Ascending aorta (tissue), 2 donors: ENCODE data around the gene SULT1C3. TPM values are rescaled to one million over a fixed set of nuclear protein-coding genes. Genes with fewer than 3 reads are reported as not detected.
"Not testable (repeated sequence)": the region's sequence is repeated elsewhere in the genome, so short reads cannot be mapped to it uniquely, and the experiment has no call there.

Experiments
- DNase-seq, 2 donors: peaks; one replicate each; pipeline ENCODE4 v3.0.0-alpha.2; 2019; ENCODE audit warnings: low spot score in 2 of 2
- H3K27ac ChIP-seq, 2 donors: fragments of 200-600 bp; sonication (generic); one replicate each; pipeline ENCODE4 v1.5.1; 2016 to 2017; ENCODE audit warnings: mild to moderate bottlenecking in 1 of 2
- H3K27me3 ChIP-seq: fragments of 200-600 bp; sonication (generic); one replicate; pipeline ENCODE4 v1.5.1; 2017
- H3K36me3 ChIP-seq, 2 donors: fragments of 200-600 bp; sonication (generic); one replicate each; pipeline ENCODE4 v1.5.1; 2016
- H3K4me1 ChIP-seq, 2 donors: fragments of 200-600 bp; sonication (generic); one replicate each; pipeline ENCODE4 v1.5.1; 2016 to 2017; ENCODE audit warnings: mild to moderate bottlenecking in 1 of 2
- H3K4me3 ChIP-seq, 2 donors: fragments of 200-600 bp; sonication (generic); one replicate each; pipeline ENCODE4 v1.5.1; 2016 to 2017; ENCODE audit warnings: mild to moderate bottlenecking in 1 of 2
- H3K9me3 ChIP-seq, 2 donors: fragments of 200-600 bp; sonication (generic); one replicate each; pipeline ENCODE4 v1.5.1; 2016
- CTCF ChIP-seq, 3 experiments: fragments of 200-600 bp in 2 of 3; fragments of 450-650 bp in 1 of 3; sonication (generic) in 2 of 3; IDR thresholded peaks; one replicate each; pipeline ENCODE4 v1.5.1; 2016 to 2019; ENCODE audit warnings: antibody characterized with exemption in 3 of 3, mild to moderate bottlenecking in 1 of 3, moderate library complexity in 1 of 3
- intact Hi-C: fragments of 100-400 bp; cut with DNase I; formaldehyde crosslinking; loops from one replicate; pipeline ENCODE4 v1.15.1; 2023
- total RNA-seq: library from RNA; depleted of rRNA; stranded (reverse); fragments of >200 nt; gene quantifications from one replicate; pipeline ENCODE4 v1.1.0, GENCODE V29; 2016

Gene SULT1C3
- total RNA-seq, 1 donor from 2014 or later, result not detected

GRCh38 chr2:108270768-108271506, 31.2 kb downstream of the SULT1C3 start:
- intact Hi-C loops, result no loop called here
- peaks cover 2 to 4% of the 10 kb centered on the region in 2 donors for H3K4me1 ChIP-seq
- H3K27me3 ChIP-seq, result no peaks in the 10 kb centered on the region
- H3K9me3 ChIP-seq, result no peaks in the 10 kb centered on the region
- H3K27ac ChIP-seq, result peak overlapping the region; percentile 29 to 53
- H3K4me3 ChIP-seq, result no peak overlapping the region
- DNase-seq, result no peak
- no peak for TF ChIP-seq CTCF (IDR thresholded peaks at IDR 0.05)
- no peaks in the 10 kb centered on the region for H3K36me3 ChIP-seq

GRCh38 chr2:108271691-108272253, 32.0 kb downstream of the SULT1C3 start:
- Histone ChIP-seq H3K27ac (peak overlapping the region; percentile 29 to 53), H3K36me3 (no peaks in the 10 kb centered on the region), H3K9me3 (no peaks in the 10 kb centered on the region), H3K27me3 (no peaks in the 10 kb centered on the region), H3K4me1 (peaks cover 2 to 4% of the 10 kb centered on the region in 2 donors), H3K4me3 (peak overlapping the region; percentile 20 to 54)
- no peak for DNase-seq
- TF ChIP-seq CTCF (IDR thresholded peaks at IDR 0.05), result no peak
- intact Hi-C loops, result no loop called here

- no peaks in the 10 kb centered on the region for H3K27me3 ChIP-seq
- H3K4me1 ChIP-seq, result no peaks in the 10 kb centered on the region
- H3K9me3 ChIP-seq, result no peaks in the 10 kb centered on the region
- H3K36me3 ChIP-seq, result no peaks in the 10 kb centered on the region
- intact Hi-C loops, result no loop called here
- no peak for TF ChIP-seq CTCF (IDR thresholded peaks at IDR 0.05)
- no peak overlapping the region for H3K4me3 ChIP-seq
- DNase-seq, result no peak
- no peak overlapping the region for H3K27ac ChIP-seq
These were observed 38.9 kb downstream of the SULT1C3 start for GRCh38 chr2:108278631-108279030.

- TF ChIP-seq CTCF (IDR thresholded peaks at IDR 0.05), result no peak
- no peak overlapping the region for H3K27ac ChIP-seq
- H3K27me3 ChIP-seq, result no peaks in the 10 kb centered on the region
- no peak overlapping the region for H3K4me3 ChIP-seq
- intact Hi-C loops, result no loop called here
- no peak for DNase-seq
- no peaks in the 10 kb centered on the region for H3K36me3 ChIP-seq
- H3K4me1 ChIP-seq, result no peaks in the 10 kb centered on the region
- H3K9me3 ChIP-seq, result no peaks in the 10 kb centered on the region
These were observed 39.7 kb downstream of the SULT1C3 start for GRCh38 chr2:108279468-108279867.

- Histone ChIP-seq H3K36me3 (no peaks in the 10 kb centered on the region), H3K27ac (no peak overlapping the region), H3K4me3 (no peak overlapping the region), H3K27me3 (no peaks in the 10 kb centered on the region), H3K9me3 (no peaks in the 10 kb centered on the region), H3K4me1 (no peaks in the 10 kb centered on the region)
- intact Hi-C loops, result no loop called here
- DNase-seq, result no peak
- TF ChIP-seq CTCF (IDR thresholded peaks at IDR 0.05), result no peak
These were observed 40.7 kb downstream of the SULT1C3 start for GRCh38 chr2:108280466-108280865.

GRCh38 chr2:108284566-108284965, 44.8 kb downstream of the SULT1C3 start:
- intact Hi-C loops, result not testable (repeated sequence)

More at GRCh38 chr2:108284566-108284965, 44.8 kb downstream of the SULT1C3 start:
- H3K4me3 ChIP-seq, H3K27me3 ChIP-seq, H3K4me1 ChIP-seq, H3K27ac ChIP-seq, H3K36me3 ChIP-seq, DNase-seq, H3K9me3 ChIP-seq: not testable (repeated sequence)
